Thymus (tissue), 11 donors: ENCODE measurements around the gene REN. TPM values are rescaled to one million over a fixed set of nuclear protein-coding genes. Genes with fewer than 3 reads are reported as not detected.

Experiments
- DNase-seq, 9 donors: peaks; one replicate each; pipeline ENCODE4 v3.0.0-alpha.2; 2013; ENCODE audit warnings: low spot score in 9 of 9, low read depth in 6 of 9, missing footprints in 1 of 9
- H3K27ac ChIP-seq, 2 donors: one replicate each; pipeline ENCODE4 v1.5.1; 2013; ENCODE audit warnings: control low read depth in 1 of 2, low read depth in 1 of 2, low read length in 1 of 2, mild to moderate bottlenecking in 1 of 2, moderate library complexity in 1 of 2
- H3K27me3 ChIP-seq, 2 donors: one replicate each; pipeline ENCODE4 v1.5.1; 2013; ENCODE audit warnings: low read length in 1 of 2; ENCODE audit not compliant: control insufficient read depth in 2 of 2, insufficient read depth in 1 of 2
- H3K36me3 ChIP-seq, 2 donors: one replicate each; pipeline ENCODE4 v1.5.1; 2013; ENCODE audit warnings: low read length in 1 of 2, mild to moderate bottlenecking in 1 of 2, moderate library complexity in 1 of 2; ENCODE audit not compliant: control insufficient read depth in 2 of 2, insufficient read depth in 2 of 2
- H3K4me1 ChIP-seq, 2 donors: one replicate each; pipeline ENCODE4 v1.5.1; 2013; ENCODE audit warnings: low read length in 2 of 2; ENCODE audit not compliant: control insufficient read depth in 2 of 2, insufficient read depth in 2 of 2
- H3K4me3 ChIP-seq, 2 donors: one replicate each; pipeline ENCODE4 v1.5.1; 2013; ENCODE audit warnings: low read length in 2 of 2, control low read depth in 1 of 2, mild to moderate bottlenecking in 1 of 2
- H3K9me3 ChIP-seq, 2 donors: one replicate each; pipeline ENCODE4 v1.5.1; 2013; ENCODE audit warnings: low read length in 1 of 2, mild to moderate bottlenecking in 1 of 2; ENCODE audit not compliant: control insufficient read depth in 2 of 2, insufficient read depth in 1 of 2
- WGBS: extraction: QIAGEN DNeasy Blood & Tissue Kit; methylation state at CpG from one replicate; pipeline ENCODE4 v1.1.7; 2013; 5-methylcytosine and 5-hydroxymethylcytosine counted together
- polyA plus RNA-seq: library from polyadenylated mRNA; stranded (reverse); fragments of 200-250 nt; gene quantifications from one replicate; pipeline ENCODE4 v1.2.3, GENCODE V29; 2013
- total RNA-seq: library from RNA; stranded (reverse); fragments of 120-200 nt; gene quantifications from one replicate; pipeline ENCODE4 v1.2.4, GENCODE V29; 2013
- donor health status: healthy.

Gene REN
- total and polyA plus RNA-seq, 2 donors: 0.66 to 1.9 TPM

GRCh38 chr1:204151552-204152309 is 14.4 kb downstream of the REN start, which contains the start of gene ETNK2:
Gene ETNK2, minus strand, starts transcription at chr1:204152044. Its CDS starts 192 bp downstream, at chr1:204151852.
- peaks cover 11 to 55% of the 10 kb centered on the region in 2 donors for H3K27me3 ChIP-seq
- peaks cover 2 to 11% of the 10 kb centered on the region in 2 donors for H3K4me1 ChIP-seq
- peak within 1 kb of the TSS in 1 of 2 donors; percentile 46 for H3K27ac ChIP-seq
- H3K9me3 ChIP-seq: no peaks in the 10 kb centered on the region
- peak within 1 kb of the TSS; percentile 42 to 61 for H3K4me3 ChIP-seq
- WGBS: 1% methylated on average over 94 of the region's 94 CpGs
- no peaks in the 10 kb centered on the region for H3K36me3 ChIP-seq
- DNase-seq: peak in 5 of 9 donors; percentile 27 to 68 (median 54)

GRCh38 chr1:204150702-204151551 is 15.2 kb downstream of the REN start:
- Histone ChIP-seq H3K4me1 (peaks cover 2 to 11% of the 10 kb centered on the region in 2 donors), H3K36me3 (no peaks in the 10 kb centered on the region), H3K4me3 (peak overlapping the region; percentile 42 to 61), H3K27me3 (peaks cover 11 to 55% of the 10 kb centered on the region in 2 donors), H3K9me3 (no peaks in the 10 kb centered on the region), H3K27ac (no peak overlapping the region)
- peak in 1 of 9 donors; percentile 10 for DNase-seq
- WGBS: 52% methylated on average over 33 of the region's 33 CpGs

GRCh38 chr1:204149635-204150565 is 16.2 kb downstream of the REN start:
- H3K4me1 ChIP-seq: peaks cover 2 to 11% of the 10 kb centered on the region in 2 donors
- H3K36me3 ChIP-seq: no peaks in the 10 kb centered on the region
- no peak overlapping the region for H3K27ac ChIP-seq
- 95% methylated on average over 16 of the region's 16 CpGs for WGBS
- no peak for DNase-seq
- no peak overlapping the region for H3K4me3 ChIP-seq
- peaks cover 11 to 52% of the 10 kb centered on the region in 2 donors for H3K27me3 ChIP-seq
- no peaks in the 10 kb centered on the region for H3K9me3 ChIP-seq

GRCh38 chr1:204149107-204149506 is 17.0 kb downstream of the REN start:
- no peak overlapping the region for H3K27ac ChIP-seq
- H3K9me3 ChIP-seq: no peaks in the 10 kb centered on the region
- no peaks in the 10 kb centered on the region for H3K36me3 ChIP-seq
- H3K27me3 ChIP-seq: peaks cover 11 to 46% of the 10 kb centered on the region in 2 donors
- WGBS: 78% methylated on average over 2 of the region's 2 CpGs
- no peak for DNase-seq
- no peak overlapping the region for H3K4me3 ChIP-seq
- H3K4me1 ChIP-seq: peaks cover 2 to 11% of the 10 kb centered on the region in 2 donors

GRCh38 chr1:204147406-204148383 is 18.4 kb downstream of the REN start:
- Histone ChIP-seq H3K4me3 (no peak overlapping the region), H3K27ac (no peak overlapping the region), H3K27me3 (peaks cover 11 to 36% of the 10 kb centered on the region in 2 donors), H3K9me3 (no peaks in the 10 kb centered on the region), H3K4me1 (peaks cover 2 to 11% of the 10 kb centered on the region in 2 donors), H3K36me3 (no peaks in the 10 kb centered on the region)
- no peak for DNase-seq
- 94% methylated on average over 13 of the region's 13 CpGs for WGBS

GRCh38 chr1:204146965-204147364 is 19.2 kb downstream of the REN start:
- Histone ChIP-seq H3K4me3 (no peak overlapping the region), H3K4me1 (peaks cover 0 to 6% of the 10 kb centered on the region in 2 donors), H3K27ac (no peak overlapping the region), H3K36me3 (no peaks in the 10 kb centered on the region), H3K9me3 (no peaks in the 10 kb centered on the region), H3K27me3 (peaks cover 8 to 29% of the 10 kb centered on the region in 2 donors)
- 90% methylated on average over 7 of the region's 7 CpGs for WGBS
- no peak for DNase-seq

GRCh38 chr1:204146309-204146708 is 19.8 kb downstream of the REN start:
- no peak overlapping the region for H3K4me3 ChIP-seq
- H3K9me3 ChIP-seq: no peaks in the 10 kb centered on the region
- 93% methylated on average over 6 of the region's 6 CpGs for WGBS
- no peak for DNase-seq
- peaks cover 0 to 5% of the 10 kb centered on the region in 2 donors for H3K4me1 ChIP-seq
- peaks cover 8 to 24% of the 10 kb centered on the region in 2 donors for H3K27me3 ChIP-seq
- H3K36me3 ChIP-seq: no peaks in the 10 kb centered on the region
- no peak overlapping the region for H3K27ac ChIP-seq
